Activated CD8-positive, alpha-beta T cell treated with anti-CD3 and anti-CD28 coated beads, Interleukin-2, amount 10 ng/mL, durations not matched to agents 7 days and 5 days (primary cell): ENCODE data around the gene CRIM1. TPM values are rescaled to one million over a fixed set of nuclear protein-coding genes. Genes with fewer than 3 reads are reported as not detected.

Experiments
- ATAC-seq: fragments of 150-1000 bp; cut with Tn5 transposase; one replicate; pipeline ENCODE4 v1.10.0; 2021; ENCODE audit warnings: moderate library complexity
- CTCF ChIA-PET: fragments of 350-600 bp; sonication (Branson Sonifier 250); formaldehyde crosslinking; loops from one replicate; lab custom pipeline; 2021; ENCODE audit warnings: antibody characterized with exemption; lab: Charles Lee
- POLR2A ChIA-PET: fragments of 350-600 bp; sonication (Branson Sonifier 250); formaldehyde crosslinking; loops from one replicate; lab custom pipeline; 2021; ENCODE audit warnings: antibody characterized with exemption; lab: Charles Lee
- DNase-seq: peaks from one replicate; pipeline ENCODE4 v3.0.0-alpha.2; 2020
- H3K27ac Mint-ChIP-seq: one replicate; pipeline ENCODE4 v1.8.0; 2021; ENCODE audit warnings: mild to moderate bottlenecking, mixed read lengths
- H3K27me3 Mint-ChIP-seq: one replicate; pipeline ENCODE4 v1.8.0; 2021; ENCODE audit warnings: low read depth, mixed read lengths
- H3K36me3 Mint-ChIP-seq: one replicate; pipeline ENCODE4 v1.8.0; 2021; ENCODE audit warnings: low read depth, mixed read lengths
- H3K4me1 Mint-ChIP-seq: one replicate; pipeline ENCODE4 v1.8.0; 2021; ENCODE audit warnings: low read depth, mixed read lengths
- H3K4me3 Mint-ChIP-seq: one replicate; pipeline ENCODE4 v1.8.0; 2021; ENCODE audit warnings: mild to moderate bottlenecking, mixed read lengths
- H3K9me3 Mint-ChIP-seq: one replicate; pipeline ENCODE4 v1.8.0; 2022; ENCODE audit warnings: mixed read lengths; ENCODE audit not compliant: insufficient read depth
- total RNA-seq, 2 experiments: library from RNA; stranded (reverse); gene quantifications; one replicate each; pipeline ENCODE4 v1.2.3, GENCODE V29; 2021

The CRIM1 gene
- total RNA-seq, 2 experiments from 2014 or later = 3.7 to 4.4 TPM

GRCh38 chr2:36455788-36456187, 100.2 kb downstream of the CRIM1 start:
- Mint-ChIP-seq H3K27ac (no peak overlapping the region), H3K9me3 (no peaks in the 10 kb centered on the region), H3K4me1 (no peaks in the 10 kb centered on the region), H3K36me3 (no peaks in the 10 kb centered on the region), H3K4me3 (no peak overlapping the region), H3K27me3 (no peaks in the 10 kb centered on the region)
- ATAC-seq (no peak), DNase-seq (no peak)
- POLR2A ChIA-PET = no interaction called here
- CTCF ChIA-PET = interaction anchor here (1.1 kb wide), 1 partner anchor 14 kb away, joined by 3 read pairs; no protein-coding TSS in a partner anchor

GRCh38 chr2:36456227-36457175, 100.9 kb downstream of the CRIM1 start:
- CTCF ChIA-PET = interaction anchor here (1.1 kb wide), 1 partner anchor 13 kb away, joined by 3 read pairs; no protein-coding TSS in a partner anchor
- Mint-ChIP-seq H3K4me1 (no peaks in the 10 kb centered on the region), H3K27ac (no peak overlapping the region), H3K27me3 (no peaks in the 10 kb centered on the region), H3K4me3 (no peak overlapping the region), H3K9me3 (no peaks in the 10 kb centered on the region), H3K36me3 (no peaks in the 10 kb centered on the region)
- ATAC-seq (no peak), DNase-seq (no peak)
- POLR2A ChIA-PET = no interaction called here

DNA sequence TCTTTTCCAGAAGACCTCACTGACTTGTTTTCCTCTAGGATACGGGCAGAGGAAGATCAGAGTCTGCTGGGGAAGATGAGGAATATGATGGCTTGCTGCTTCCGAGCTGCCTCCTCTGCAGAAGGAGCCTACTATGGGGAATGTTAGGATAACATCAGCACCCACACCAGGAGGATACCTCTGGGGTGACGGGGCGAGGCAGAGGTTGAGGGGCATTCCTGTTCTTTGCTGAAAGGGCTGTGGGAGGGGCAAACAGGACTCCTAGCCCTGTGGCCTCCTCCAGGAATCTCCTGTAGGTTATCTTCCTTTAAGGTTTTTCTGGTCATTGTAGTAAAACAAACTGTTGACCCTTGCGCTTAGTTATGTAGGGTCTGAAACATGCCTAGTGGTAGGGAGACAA, 102.5 kb downstream of the CRIM1 start:
- H3K27ac Mint-ChIP-seq = no peak overlapping the region
- CTCF ChIA-PET = no interaction called here
- H3K4me3 Mint-ChIP-seq = no peak overlapping the region
- DNase-seq (no peak), ATAC-seq (no peak)
- no peaks in the 10 kb centered on the region for H3K4me1 Mint-ChIP-seq
- H3K36me3 Mint-ChIP-seq = no peaks in the 10 kb centered on the region
- no peaks in the 10 kb centered on the region for H3K27me3 Mint-ChIP-seq
- POLR2A ChIA-PET = no interaction called here
- no peaks in the 10 kb centered on the region for H3K9me3 Mint-ChIP-seq

DNA sequence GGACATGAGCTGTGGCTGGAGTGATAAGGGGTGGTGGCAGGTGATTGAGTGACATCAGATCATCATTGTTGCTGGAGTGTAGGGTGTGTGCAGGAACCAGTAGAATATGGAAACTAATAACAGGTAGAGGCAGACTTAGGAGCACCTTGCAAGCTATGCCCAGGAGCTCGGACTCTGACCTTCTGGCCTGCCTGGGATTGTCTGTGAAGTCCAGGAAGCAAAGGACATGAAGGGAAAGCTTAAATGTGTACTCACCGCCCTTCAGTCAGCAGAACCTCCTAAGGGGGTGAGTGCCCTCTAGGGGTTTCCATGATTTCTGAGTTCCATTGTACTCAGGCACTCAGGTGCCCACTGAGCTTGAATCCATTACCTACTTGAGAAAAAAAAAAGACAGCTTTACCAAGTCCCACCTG, 104.2 kb downstream of the CRIM1 start:
- DNase-seq = no peak
- ATAC-seq = no peak
- Mint-ChIP-seq H3K27ac (no peak overlapping the region), H3K9me3 (no peaks in the 10 kb centered on the region), H3K4me3 (no peak overlapping the region), H3K27me3 (no peaks in the 10 kb centered on the region), H3K36me3 (no peaks in the 10 kb centered on the region), H3K4me1 (peaks cover 2% of the 10 kb centered on the region)
- CTCF ChIA-PET = no interaction called here
- POLR2A ChIA-PET = no interaction called here

- Mint-ChIP-seq H3K4me1 (peaks cover 2% of the 10 kb centered on the region), H3K4me3 (no peak overlapping the region), H3K27ac (peak overlapping the region; percentile 19), H3K27me3 (no peaks in the 10 kb centered on the region), H3K9me3 (no peaks in the 10 kb centered on the region), H3K36me3 (no peaks in the 10 kb centered on the region)
- DNase-seq (no peak), ATAC-seq (peak; percentile 65)
- ChIA-PET CTCF (interaction anchor here (0.6 kb wide), 1 partner anchor 881 kb away, joined by 3 read pairs; no protein-coding TSS in a partner anchor), POLR2A (no interaction called here)
These were observed 105.6 kb downstream of the CRIM1 start for GRCh38 chr2:36461039-36461681.

DNA sequence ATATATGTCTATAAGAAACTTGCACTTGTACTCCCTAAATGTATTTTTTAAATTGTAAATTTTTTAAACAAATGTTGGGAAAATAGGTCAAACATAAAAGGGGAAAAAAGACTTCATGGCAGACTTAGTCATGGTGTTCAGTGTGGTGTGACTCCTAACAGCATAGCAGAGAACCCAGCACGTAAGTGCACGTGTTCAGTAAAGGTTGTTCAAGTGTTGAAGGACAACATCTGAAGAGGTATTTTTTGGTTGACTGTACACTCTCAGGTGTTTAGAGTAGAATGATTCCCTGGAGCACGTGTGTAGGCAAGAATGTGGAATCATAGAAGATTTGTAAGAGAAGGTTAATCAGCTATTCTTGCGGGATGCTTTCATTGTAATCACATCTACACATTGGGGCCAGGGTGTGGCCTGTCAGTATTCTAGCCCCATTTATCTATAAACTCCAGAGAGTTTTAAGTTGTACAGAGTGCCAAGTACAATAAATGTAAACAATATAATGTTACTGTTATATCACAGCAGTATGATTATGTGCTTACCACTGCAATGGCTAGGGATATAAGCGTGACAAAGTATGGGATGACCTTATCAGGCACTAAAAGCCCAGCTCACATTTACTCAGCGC, 106.8 kb downstream of the CRIM1 start:
- DNase-seq (no peak), ATAC-seq (no peak)
- Mint-ChIP-seq H3K4me3 (no peak overlapping the region), H3K4me1 (peaks cover 2% of the 10 kb centered on the region), H3K9me3 (no peaks in the 10 kb centered on the region), H3K27me3 (no peaks in the 10 kb centered on the region), H3K27ac (no peak overlapping the region), H3K36me3 (no peaks in the 10 kb centered on the region)
- ChIA-PET CTCF (no interaction called here), POLR2A (no interaction called here)

- H3K4me3 Mint-ChIP-seq = no peak overlapping the region
- H3K9me3 Mint-ChIP-seq = no peaks in the 10 kb centered on the region
- DNase-seq (no peak), ATAC-seq (no peak)
- no peaks in the 10 kb centered on the region for H3K36me3 Mint-ChIP-seq
- no peaks in the 10 kb centered on the region for H3K27me3 Mint-ChIP-seq
- ChIA-PET POLR2A (no interaction called here), CTCF (no interaction called here)
- peaks cover 2% of the 10 kb centered on the region for H3K4me1 Mint-ChIP-seq
- H3K27ac Mint-ChIP-seq = no peak overlapping the region
These were observed 107.8 kb downstream of the CRIM1 start for GRCh38 chr2:36463365-36463764.

DNA sequence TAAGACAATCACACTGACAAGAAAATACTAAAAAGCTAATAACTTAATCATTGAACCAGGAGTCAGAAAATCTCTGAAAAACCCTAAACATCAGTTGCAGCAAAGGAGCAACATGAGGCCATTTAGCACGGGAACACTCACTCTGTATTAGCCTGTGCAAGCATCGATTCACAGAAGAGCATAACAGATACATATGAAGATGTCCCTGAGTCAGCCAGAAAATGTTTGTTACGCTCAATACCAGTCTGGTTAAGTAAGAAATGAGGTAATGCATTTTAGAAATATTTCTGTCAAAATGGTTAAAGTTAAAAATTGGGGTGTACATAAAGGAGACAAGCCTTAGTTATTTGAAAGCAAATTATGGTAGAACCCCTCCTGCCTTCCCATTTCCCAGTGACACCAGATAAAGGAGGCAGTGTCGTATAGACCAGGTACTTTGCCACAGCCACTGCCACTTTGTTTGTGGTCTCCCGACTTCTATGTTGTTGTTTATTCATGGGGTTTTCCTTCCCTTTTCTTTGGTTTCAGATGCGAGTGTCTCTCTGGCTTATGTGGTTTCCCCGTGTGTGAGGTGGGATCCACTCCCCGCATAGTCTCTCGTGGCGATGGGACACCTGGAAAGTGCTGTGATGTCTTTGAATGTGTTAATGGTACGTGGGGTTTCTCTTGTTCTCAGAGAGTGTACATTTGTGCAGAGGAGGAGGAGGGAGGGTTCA, 108.6 kb downstream of the CRIM1 start:
- Mint-ChIP-seq H3K27me3 (no peaks in the 10 kb centered on the region), H3K9me3 (no peaks in the 10 kb centered on the region), H3K4me1 (peaks cover 2% of the 10 kb centered on the region), H3K27ac (no peak overlapping the region), H3K4me3 (no peak overlapping the region), H3K36me3 (no peaks in the 10 kb centered on the region)
- DNase-seq (no peak), ATAC-seq (no peak)
- ChIA-PET CTCF (no interaction called here), POLR2A (no interaction called here)

DNA sequence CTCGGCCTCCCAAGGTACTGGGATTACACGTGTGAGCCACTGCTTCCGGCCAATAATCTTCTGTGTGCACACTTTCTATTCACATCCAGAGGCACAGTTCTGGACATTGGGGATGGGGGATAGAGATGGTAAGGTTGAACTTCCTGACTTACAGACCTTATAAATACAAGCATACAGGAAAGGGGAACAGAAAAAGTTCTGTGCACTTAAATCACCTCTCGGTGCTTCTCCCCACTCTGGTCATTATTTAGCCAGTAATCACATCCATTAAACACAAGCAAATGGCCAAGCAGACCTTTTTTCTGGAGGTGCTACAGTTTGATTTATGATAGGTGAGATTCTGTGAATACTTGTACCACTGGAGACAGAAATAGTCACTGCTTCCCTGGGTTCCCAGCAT, 110.6 kb downstream of the CRIM1 start:
- Mint-ChIP-seq H3K36me3 (no peaks in the 10 kb centered on the region), H3K9me3 (no peaks in the 10 kb centered on the region), H3K27me3 (no peaks in the 10 kb centered on the region), H3K27ac (no peak overlapping the region), H3K4me1 (peaks cover 2% of the 10 kb centered on the region), H3K4me3 (no peak overlapping the region)
- ChIA-PET POLR2A (no interaction called here), CTCF (no interaction called here)
- DNase-seq (no peak), ATAC-seq (no peak)

DNA sequence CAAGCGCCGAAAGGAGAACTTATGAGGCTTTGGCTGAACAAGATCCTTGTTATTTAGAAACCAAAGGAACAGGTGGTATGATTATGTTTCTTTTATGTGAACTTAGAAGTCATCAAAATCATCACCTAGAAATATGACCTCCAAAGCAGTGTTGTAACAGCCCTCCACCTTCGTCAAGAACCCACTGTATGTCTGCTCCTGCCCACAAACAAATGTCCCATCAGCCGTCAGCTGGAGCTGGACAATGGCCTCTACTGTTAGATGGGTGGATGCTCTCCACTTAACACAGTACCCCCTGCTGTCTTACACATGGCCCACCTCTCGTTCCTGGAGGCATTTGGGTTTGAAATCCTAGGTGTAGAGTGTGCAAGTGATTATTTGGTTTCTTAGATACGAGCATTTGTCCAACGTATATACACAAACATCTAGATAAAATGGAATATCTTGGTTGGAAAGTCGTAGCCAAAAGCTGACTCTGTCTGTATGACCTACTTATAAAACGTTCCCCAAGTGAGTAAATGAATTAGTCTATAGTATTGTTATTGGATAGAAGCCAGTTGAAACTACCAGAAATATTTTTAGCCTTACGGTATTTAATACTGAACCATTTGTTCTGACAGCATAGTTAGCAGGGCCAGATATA, 113.0 kb downstream of the CRIM1 start:
- no peak for ATAC-seq
- peaks cover 7% of the 10 kb centered on the region for H3K9me3 Mint-ChIP-seq
- no peak overlapping the region for H3K4me3 Mint-ChIP-seq
- H3K27ac Mint-ChIP-seq = no peak overlapping the region
- no peak for DNase-seq
- no peaks in the 10 kb centered on the region for H3K27me3 Mint-ChIP-seq
- peaks cover 5% of the 10 kb centered on the region for H3K4me1 Mint-ChIP-seq
- ChIA-PET CTCF (no interaction called here), POLR2A (no interaction called here)
- H3K36me3 Mint-ChIP-seq = no peaks in the 10 kb centered on the region

DNA sequence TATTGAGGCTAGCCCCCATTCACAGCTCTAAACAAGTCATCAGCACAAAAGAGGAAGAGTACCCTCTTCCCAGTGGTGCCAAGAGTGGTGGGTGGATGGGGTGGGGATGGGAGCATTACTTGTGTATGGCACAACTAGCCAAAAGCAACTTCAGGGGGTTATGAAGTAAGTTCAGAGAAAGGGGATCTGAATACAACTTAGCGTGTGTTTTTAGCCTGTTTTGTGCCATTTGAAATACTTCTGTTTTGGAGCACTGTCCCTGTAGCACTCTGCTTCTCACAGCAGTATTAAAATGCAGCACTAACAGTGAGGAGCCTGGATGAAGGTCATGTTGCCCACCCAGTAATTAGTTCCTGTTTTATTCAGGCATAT, 113.5 kb downstream of the CRIM1 start:
- H3K4me1 Mint-ChIP-seq = peaks cover 5% of the 10 kb centered on the region
- ATAC-seq (no peak), DNase-seq (no peak)
- CTCF ChIA-PET = no interaction called here
- H3K27ac Mint-ChIP-seq = no peak overlapping the region
- POLR2A ChIA-PET = no interaction called here
- H3K9me3 Mint-ChIP-seq = peaks cover 7% of the 10 kb centered on the region
- no peaks in the 10 kb centered on the region for H3K27me3 Mint-ChIP-seq
- H3K4me3 Mint-ChIP-seq = no peak overlapping the region
- H3K36me3 Mint-ChIP-seq = no peaks in the 10 kb centered on the region
